C4-2B (cell line): Measurements from ENCODE around the gene ALG6.

Experiments
- CTCF ChIP-seq: fragments of 450-650 bp; conservative IDR thresholded peaks from 2 replicates; pipeline ENCODE4 v1.5.1; 2017; ENCODE audit warnings: mild to moderate bottlenecking
- ZFX ChIP-seq: fragments of 450-650 bp; IDR thresholded peaks from 2 replicates; pipeline ENCODE4 v1.6.1; 2017

- no peak for TF ChIP-seq CTCF
- TF ChIP-seq ZFX = no peak
Observed at GRCh38 chr1:63448731-63449246, 81.4 kb downstream of the ALG6 start.
